ENCODE results near the gene CPNE4.

CPNE4 gene

GRCh38 chr3:132001036-132001435 is 33.8 kb downstream of the CPNE4 start:
- Histone ChIP-seq H3K27ac (no peak overlapping the region), H3K9ac (no peak overlapping the region), H3K36me3 (no peaks in the 10 kb centered on the region), H3K4me3 (no peak overlapping the region), H3K4me1 (no peaks in the 10 kb centered on the region), H3K9me3 (no peaks in the 10 kb centered on the region), H3K27me3 (no peaks in the 10 kb centered on the region), H4K20me1 (no peaks in the 10 kb centered on the region), H3K4me2 (no peak overlapping the region)
- no peak for TF ChIP-seq Cebpa-rat (IDR thresholded peaks at IDR 0.05)

GRCh38 chr3:131998027-131998426 is 36.8 kb downstream of the CPNE4 start:
- Histone ChIP-seq H3K4me3 (no peak overlapping the region), H3K36me3 (no peaks in the 10 kb centered on the region), H3K9ac (no peak overlapping the region), H3K4me1 (no peaks in the 10 kb centered on the region), H3K4me2 (no peak overlapping the region), H3K9me3 (peaks cover under 1% of the 10 kb centered on the region; the same call in 1 of the 2 replicates), H3K27ac (no peak overlapping the region), H3K27me3 (no peaks in the 10 kb centered on the region), H4K20me1 (no peaks in the 10 kb centered on the region)
- TF ChIP-seq Cebpa-rat (IDR thresholded peaks at IDR 0.05), result no peak

GRCh38 chr3:131995891-131996290 is 38.9 kb downstream of the CPNE4 start:
- Histone ChIP-seq H3K4me1 (no peaks in the 10 kb centered on the region), H3K27me3 (no peaks in the 10 kb centered on the region), H3K9ac (no peak overlapping the region), H3K9me3 (peaks cover 22% of the 10 kb centered on the region), H3K4me2 (no peak overlapping the region), H3K36me3 (no peaks in the 10 kb centered on the region), H3K27ac (no peak overlapping the region), H3K4me3 (no peak overlapping the region), H4K20me1 (no peaks in the 10 kb centered on the region)
- no peak for TF ChIP-seq Cebpa-rat (IDR thresholded peaks at IDR 0.05)

GRCh38 chr3:131989318-131989717 is 45.5 kb downstream of the CPNE4 start:
- Histone ChIP-seq H3K9ac (no peak overlapping the region), H3K4me3 (no peak overlapping the region), H3K27me3 (no peaks in the 10 kb centered on the region), H3K4me2 (no peak overlapping the region), H3K27ac (no peak overlapping the region), H3K9me3 (peaks cover 26% of the 10 kb centered on the region), H4K20me1 (no peaks in the 10 kb centered on the region), H3K36me3 (no peaks in the 10 kb centered on the region), H3K4me1 (no peaks in the 10 kb centered on the region)
- no peak for TF ChIP-seq Cebpa-rat (IDR thresholded peaks at IDR 0.05)

GRCh38 chr3:131988209-131988608 is 46.6 kb downstream of the CPNE4 start:
- H3K27ac ChIP-seq, result no peak overlapping the region
- no peak overlapping the region for H3K9ac ChIP-seq
- H3K27me3 ChIP-seq, result no peaks in the 10 kb centered on the region
- H3K36me3 ChIP-seq, result no peaks in the 10 kb centered on the region
- no peaks in the 10 kb centered on the region for H4K20me1 ChIP-seq
- H3K4me3 ChIP-seq, result no peak overlapping the region
- H3K4me1 ChIP-seq, result no peaks in the 10 kb centered on the region
- H3K9me3 ChIP-seq, result peaks cover 26% of the 10 kb centered on the region
- no peak for TF ChIP-seq Cebpa-rat (IDR thresholded peaks at IDR 0.05)
- no peak overlapping the region for H3K4me2 ChIP-seq

- Histone ChIP-seq H3K4me2 (no peak overlapping the region), H3K9ac (no peak overlapping the region), H3K36me3 (no peaks in the 10 kb centered on the region), H3K4me3 (no peak overlapping the region), H3K9me3 (peaks cover 11% of the 10 kb centered on the region; the same call in 1 of the 2 replicates), H3K27me3 (no peaks in the 10 kb centered on the region), H3K4me1 (no peaks in the 10 kb centered on the region), H4K20me1 (no peaks in the 10 kb centered on the region), H3K27ac (no peak overlapping the region)
- no peak for TF ChIP-seq Cebpa-rat (IDR thresholded peaks at IDR 0.05)
These were observed 51.1 kb downstream of the CPNE4 start for GRCh38 chr3:131983689-131984088.

GRCh38 chr3:131981323-131981722 is 53.5 kb downstream of the CPNE4 start:
- no peak overlapping the region for H3K4me3 ChIP-seq
- H3K4me1 ChIP-seq, result 0 out of 2 replicates have a peak, but pooled peaks cover 5% of the 10 kb centered on the region
- no peaks in the 10 kb centered on the region for H3K27me3 ChIP-seq
- no peaks in the 10 kb centered on the region for H3K36me3 ChIP-seq
- H3K27ac ChIP-seq, result no peak overlapping the region
- no peak overlapping the region for H3K9ac ChIP-seq
- H3K4me2 ChIP-seq, result no peak overlapping the region
- H4K20me1 ChIP-seq, result no peaks in the 10 kb centered on the region
- TF ChIP-seq Cebpa-rat (IDR thresholded peaks at IDR 0.05), result no peak
- H3K9me3 ChIP-seq, result peaks cover 11% of the 10 kb centered on the region; the same call in 1 of the 2 replicates

- H3K36me3 ChIP-seq, result no peaks in the 10 kb centered on the region
- no peak overlapping the region for H3K9ac ChIP-seq
- no peaks in the 10 kb centered on the region for H4K20me1 ChIP-seq
- 0 out of 2 replicates have a peak, but pooled peaks cover 14% of the 10 kb centered on the region for H3K4me1 ChIP-seq
- H3K27ac ChIP-seq, result no peak overlapping the region
- H3K9me3 ChIP-seq, result peaks cover 11% of the 10 kb centered on the region; the same call in 1 of the 2 replicates
- H3K4me3 ChIP-seq, result no peak overlapping the region
- H3K27me3 ChIP-seq, result no peaks in the 10 kb centered on the region
- TF ChIP-seq Cebpa-rat (IDR thresholded peaks at IDR 0.05), result no peak
- H3K4me2 ChIP-seq, result no peak overlapping the region
These were observed 58.4 kb downstream of the CPNE4 start for GRCh38 chr3:131976448-131976847.

- Histone ChIP-seq H3K9me3 (peaks cover 10% of the 10 kb centered on the region; the same call in 1 of the 2 replicates), H3K4me2 (no peak overlapping the region), H3K4me1 (0 out of 2 replicates have a peak, but pooled peaks cover 14% of the 10 kb centered on the region), H3K36me3 (no peaks in the 10 kb centered on the region), H3K4me3 (no peak overlapping the region), H4K20me1 (no peaks in the 10 kb centered on the region), H3K27me3 (no peaks in the 10 kb centered on the region), H3K9ac (no peak overlapping the region), H3K27ac (no peak overlapping the region)
- no peak for TF ChIP-seq Cebpa-rat (IDR thresholded peaks at IDR 0.05)
These were observed 59.8 kb downstream of the CPNE4 start for GRCh38 chr3:131975047-131975446.

- Histone ChIP-seq H3K36me3 (no peaks in the 10 kb centered on the region), H3K27me3 (no peaks in the 10 kb centered on the region), H3K27ac (no peak overlapping the region), H3K4me3 (no peak overlapping the region), H3K9me3 (no peaks in the 10 kb centered on the region), H3K4me1 (0 out of 2 replicates have a peak, but pooled peaks cover 14% of the 10 kb centered on the region), H3K4me2 (no peak overlapping the region), H4K20me1 (no peaks in the 10 kb centered on the region), H3K9ac (no peak overlapping the region)
- no peak for TF ChIP-seq Cebpa-rat (IDR thresholded peaks at IDR 0.05)
These were observed 61.1 kb downstream of the CPNE4 start for GRCh38 chr3:131973731-131974130.

GRCh38 chr3:131972550-131972949 is 62.3 kb downstream of the CPNE4 start:
- TF ChIP-seq Cebpa-rat (IDR thresholded peaks at IDR 0.05), result no peak
- Histone ChIP-seq H3K9me3 (no peaks in the 10 kb centered on the region), H3K4me1 (0 out of 2 replicates have a peak, but pooled peaks cover 14% of the 10 kb centered on the region), H3K27me3 (no peaks in the 10 kb centered on the region), H3K36me3 (no peaks in the 10 kb centered on the region), H3K27ac (no peak overlapping the region), H4K20me1 (no peaks in the 10 kb centered on the region), H3K9ac (no peak overlapping the region), H3K4me2 (no peak overlapping the region), H3K4me3 (no peak overlapping the region)
